ENCODE data around the gene CILP2. TPM values are rescaled to one million over a fixed set of nuclear protein-coding genes. Genes with fewer than 3 reads are reported as not detected.
A peak's percentile ranks its signal among the peaks of the same experiment; 100 is the strongest.

CILP2 gene
- total RNA-seq, 1 experiment from 2014 or later = 2.0 TPM

GRCh38 chr19:19515642-19516519 lies 22.2 kb upstream of the CILP2 start, which contains the start of gene NDUFA13:
Gene NDUFA13 (plus strand): TSS chr19:19516225. CDS start chr19:19516239, 14 bp downstream.
- ChIA-PET CTCF (no interaction called here), POLR2A (ENCODE audit: unreplicated experiment) (interaction anchor here (0.5 kb wide), 1 partner anchor 97 kb away, joined by 3 read pairs; no protein-coding TSS in a partner anchor)
- H2AFZ ChIP-seq (ENCODE audit: low read length) = peak within 1 kb of the TSS; percentile 86
- no peaks in the 10 kb centered on the region for H3F3A ChIP-seq (ENCODE audit: low read length, unreplicated experiment)
- ATAC-seq (peak; percentile 90), DNase-seq (peak; percentile 97)
- peak within 1 kb of the TSS; percentile 99 for H3K4me3 ChIP-seq (ENCODE audit: low read length)
- peak within 1 kb of the TSS; percentile 42 for H3K27ac ChIP-seq (ENCODE audit: low read length)
- no peaks in the 10 kb centered on the region for H3K9me3 ChIP-seq (ENCODE audit: low read length)
- peak within 1 kb of the TSS; percentile 88 for H3K4me2 ChIP-seq (ENCODE audit: low read length)
- TSS peak; percentile 94 for BruUV-seq (replicated peaks)
- intact Hi-C loops (cut with micrococcal nuclease) = no loop called here
- no peaks in the 10 kb centered on the region for H4K20me1 ChIP-seq (ENCODE audit: low read length)
- H3K27me3 ChIP-seq (ENCODE audit: low read length) = no peaks in the 10 kb centered on the region
- H3K4me1 ChIP-seq (ENCODE audit: insufficient read depth, low read length) = peaks cover 15% of the 10 kb centered on the region; the same call in 1 of the 2 replicates
- H3K9ac ChIP-seq (ENCODE audit: low read length) = peak within 1 kb of the TSS; percentile 83
- TF ChIP-seq EZH2phosphoT487 (IDR thresholded peaks at IDR 0.05; ENCODE audit: borderline replicate concordance, low read length) (no peak), EZH2 (IDR thresholded peaks at IDR 0.05; ENCODE audit: low read length, unreplicated experiment) (no peak), CTCF (conservative IDR thresholded peaks at IDR 0.05; ENCODE audit: low read depth, low read length) (peak; percentile 38; the same call in 1 of the 2 replicates)
- no peaks in the 10 kb centered on the region for H3K9me2 ChIP-seq (replicated peaks; ENCODE audit: low read length)
- peaks cover 7% of the 10 kb centered on the region; the same call in 1 of the 2 replicates for H3K36me3 ChIP-seq (ENCODE audit: low read depth, low read length)
- H3K79me2 ChIP-seq (ENCODE audit: low read length) = peaks cover 47% of the 10 kb centered on the region

DNA sequence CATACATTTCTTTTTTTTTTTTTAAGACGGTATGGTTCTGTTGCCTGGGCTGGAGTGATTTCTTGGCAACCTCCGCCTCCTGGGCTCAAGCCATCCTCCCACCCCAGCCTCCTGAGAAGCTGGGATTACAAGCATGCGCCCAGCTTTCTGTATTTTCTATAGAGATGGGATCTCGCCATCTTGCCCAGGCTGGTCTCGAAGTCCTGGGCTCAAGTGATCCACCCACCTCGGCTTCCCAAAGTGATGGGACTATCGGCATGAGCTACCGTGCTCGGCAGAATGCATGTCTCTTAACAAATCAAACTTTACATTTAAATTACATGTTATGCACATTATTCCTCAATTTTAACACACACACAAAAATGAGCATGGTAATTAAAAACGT lies 20.8 kb upstream of the CILP2 start:
- Histone ChIP-seq H3K4me3 (ENCODE audit: low read length) (peak overlapping the region; percentile 99), H3F3A (ENCODE audit: low read length, unreplicated experiment) (no peaks in the 10 kb centered on the region), H3K27ac (ENCODE audit: low read length) (no peak overlapping the region), H3K9ac (ENCODE audit: low read length) (peak overlapping the region; percentile 83; the same call in 1 of the 2 replicates), H3K9me3 (ENCODE audit: low read length) (no peaks in the 10 kb centered on the region), H3K9me2 (replicated peaks; ENCODE audit: low read length) (no peaks in the 10 kb centered on the region), H4K20me1 (ENCODE audit: low read length) (no peaks in the 10 kb centered on the region), H3K4me1 (ENCODE audit: insufficient read depth, low read length) (peaks cover 15% of the 10 kb centered on the region; the same call in 1 of the 2 replicates), H3K79me2 (ENCODE audit: low read length) (peaks cover 60% of the 10 kb centered on the region), H3K36me3 (ENCODE audit: low read depth, low read length) (peaks cover 7% of the 10 kb centered on the region; the same call in 1 of the 2 replicates), H2AFZ (ENCODE audit: low read length) (no peak overlapping the region), H3K4me2 (ENCODE audit: low read length) (peak overlapping the region; percentile 88), H3K27me3 (ENCODE audit: low read length) (no peaks in the 10 kb centered on the region)
- ChIA-PET POLR2A (ENCODE audit: unreplicated experiment) (no interaction called here), CTCF (no interaction called here)
- BruUV-seq (replicated peaks) = TSS peak; percentile 57
- ATAC-seq (no peak), DNase-seq (no peak)
- TF ChIP-seq EZH2phosphoT487 (IDR thresholded peaks at IDR 0.05; ENCODE audit: borderline replicate concordance, low read length) (no peak), CTCF (conservative IDR thresholded peaks at IDR 0.05; ENCODE audit: low read depth, low read length) (no peak), EZH2 (IDR thresholded peaks at IDR 0.05; ENCODE audit: low read length, unreplicated experiment) (no peak)
- intact Hi-C loops (cut with micrococcal nuclease) = no loop called here

Data from PC-3 (cell line).